ENCODE data around the gene SAFB2.

GRCh38 chr19:5563008-5563431 is 59.6 kb downstream of the SAFB2 start:
- TF ChIP-seq CTCF (conservative IDR thresholded peaks at IDR 0.05 in 1 of 2, IDR thresholded peaks at IDR 0.05 in 1 of 2; ENCODE audit: extremely low read depth in 1 of 2, insufficient read depth in 1 of 2, low read depth in 1 of 2, low read length in 2 of 2) (peak in 1 of 2 donors; percentile 7), EZH2 (IDR thresholded peaks at IDR 0.05; ENCODE audit: borderline replicate concordance, low read length) (no peak)

Data from mammary epithelial cell (primary cell).